ENCODE measurements around the gene PLXNA4.
"Not testable (repeated sequence)": the region's sequence is repeated elsewhere in the genome, so short reads cannot be mapped to it uniquely, and the experiment has no call there.

The PLXNA4 gene

DNA sequence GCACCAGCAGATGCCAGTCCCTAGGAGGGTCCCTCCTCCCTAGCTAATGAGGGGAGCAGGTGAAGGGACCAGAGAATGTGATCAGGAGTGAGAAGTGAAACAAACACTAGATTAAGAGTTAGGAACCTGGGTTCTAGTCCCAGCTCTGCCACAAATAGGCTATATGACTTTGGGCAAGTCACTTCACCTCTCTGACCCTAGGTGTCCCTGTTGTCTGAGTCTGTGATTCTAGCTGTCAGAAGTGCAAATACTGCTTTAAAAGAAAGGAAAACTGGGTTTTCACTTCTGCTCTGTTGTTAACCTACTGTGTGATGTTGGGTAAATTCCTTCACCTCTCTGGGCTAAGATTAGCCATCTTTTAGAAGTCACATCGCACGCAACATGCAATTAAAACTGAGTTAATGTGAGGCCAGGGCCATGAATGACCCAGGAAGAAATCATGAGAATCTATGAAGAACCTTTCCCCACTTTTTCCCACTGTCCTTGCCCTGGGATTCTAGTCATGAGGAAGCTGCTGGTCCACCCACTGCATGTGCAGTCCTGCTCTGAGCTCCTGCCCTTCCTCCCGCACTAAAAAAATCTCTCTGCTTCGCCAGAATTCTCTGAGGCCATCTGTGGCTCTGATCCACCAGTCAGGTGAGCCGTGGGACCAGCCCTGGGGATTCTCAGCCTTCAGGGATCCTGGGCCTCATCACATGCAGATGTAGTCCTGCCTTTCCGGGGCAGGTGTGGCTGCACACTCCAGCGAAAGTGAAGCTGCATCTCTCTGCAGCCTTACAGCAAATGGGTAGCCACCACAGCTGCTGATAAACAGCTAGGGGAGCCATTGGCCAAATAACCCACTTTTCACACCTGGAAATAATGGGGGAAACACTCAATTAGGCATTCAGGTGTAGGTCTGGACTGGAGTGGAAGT is 181.7 kb downstream of the PLXNA4 start:
- no peak for DNase-seq (ENCODE audit: low read depth)
- TF ChIP-seq, protein P1, sequence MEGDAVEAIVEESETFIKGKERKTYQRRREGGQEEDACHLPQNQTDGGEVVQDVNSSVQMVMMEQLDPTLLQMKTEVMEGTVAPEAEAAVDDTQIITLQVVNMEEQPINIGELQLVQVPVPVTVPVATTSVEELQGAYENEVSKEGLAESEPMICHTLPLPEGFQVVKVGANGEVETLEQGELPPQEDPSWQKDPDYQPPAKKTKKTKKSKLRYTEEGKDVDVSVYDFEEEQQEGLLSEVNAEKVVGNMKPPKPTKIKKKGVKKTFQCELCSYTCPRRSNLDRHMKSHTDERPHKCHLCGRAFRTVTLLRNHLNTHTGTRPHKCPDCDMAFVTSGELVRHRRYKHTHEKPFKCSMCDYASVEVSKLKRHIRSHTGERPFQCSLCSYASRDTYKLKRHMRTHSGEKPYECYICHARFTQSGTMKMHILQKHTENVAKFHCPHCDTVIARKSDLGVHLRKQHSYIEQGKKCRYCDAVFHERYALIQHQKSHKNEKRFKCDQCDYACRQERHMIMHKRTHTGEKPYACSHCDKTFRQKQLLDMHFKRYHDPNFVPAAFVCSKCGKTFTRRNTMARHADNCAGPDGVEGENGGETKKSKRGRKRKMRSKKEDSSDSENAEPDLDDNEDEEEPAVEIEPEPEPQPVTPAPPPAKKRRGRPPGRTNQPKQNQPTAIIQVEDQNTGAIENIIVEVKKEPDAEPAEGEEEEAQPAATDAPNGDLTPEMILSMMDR (conservative IDR thresholded peaks at IDR 0.05; ENCODE audit: low read depth, low read length) = no peak
- H3K4me3 ChIP-seq (ENCODE audit: low read depth, low read length) = no peak overlapping the region

DNA sequence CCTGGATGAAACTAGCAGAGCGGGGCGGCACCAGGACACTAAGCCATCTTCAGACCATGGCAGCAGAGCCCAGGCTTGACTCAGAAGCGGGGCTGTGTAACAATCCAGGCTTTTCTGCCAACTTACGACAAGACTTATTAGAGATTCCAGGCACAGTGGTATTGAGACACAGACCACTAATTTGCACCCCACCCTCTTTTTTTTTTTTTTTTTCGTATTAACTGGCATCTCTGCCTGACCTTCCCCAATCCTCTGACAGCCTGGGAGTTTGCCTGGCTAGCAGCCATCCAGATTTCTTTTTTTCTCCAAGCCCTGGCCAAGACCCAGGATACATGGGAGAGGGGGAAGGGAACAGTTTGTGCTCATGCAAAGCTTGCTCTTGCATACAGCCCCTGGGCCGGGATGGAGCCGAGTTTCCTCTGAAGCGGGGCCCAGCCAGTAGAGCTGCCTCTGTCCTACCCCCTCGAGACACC is 182.4 kb downstream of the PLXNA4 start:
- H3K4me3 ChIP-seq (ENCODE audit: low read depth, low read length) = no peak overlapping the region
- TF ChIP-seq, protein P1 (conservative IDR thresholded peaks at IDR 0.05; ENCODE audit: low read depth, low read length) = no peak
- DNase-seq (ENCODE audit: low read depth) = no peak

DNA sequence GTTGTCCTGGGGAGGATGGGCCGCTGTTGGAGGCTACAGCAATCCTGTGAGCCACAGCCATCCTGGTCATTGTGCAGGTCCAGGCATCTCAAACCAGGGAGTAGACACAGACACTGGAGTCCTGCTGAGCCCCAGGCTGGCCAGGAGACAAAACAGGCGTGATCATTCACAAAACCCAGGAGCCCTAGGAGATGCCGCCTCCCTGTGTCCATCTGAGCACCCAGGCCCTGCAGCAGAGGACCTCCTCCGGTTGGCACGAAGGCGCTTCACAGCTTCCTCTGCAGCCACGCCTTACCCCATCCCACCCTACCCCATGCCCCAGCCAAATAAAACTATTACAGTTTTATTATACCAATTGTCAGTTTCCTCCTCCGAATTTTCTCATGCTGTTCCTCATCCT is 183.6 kb downstream of the PLXNA4 start:
- DNase-seq (ENCODE audit: low read depth) = no peak
- no peak overlapping the region for H3K4me3 ChIP-seq (ENCODE audit: low read depth, low read length)
- TF ChIP-seq, protein P1 (conservative IDR thresholded peaks at IDR 0.05; ENCODE audit: low read depth, low read length) = no peak

DNA sequence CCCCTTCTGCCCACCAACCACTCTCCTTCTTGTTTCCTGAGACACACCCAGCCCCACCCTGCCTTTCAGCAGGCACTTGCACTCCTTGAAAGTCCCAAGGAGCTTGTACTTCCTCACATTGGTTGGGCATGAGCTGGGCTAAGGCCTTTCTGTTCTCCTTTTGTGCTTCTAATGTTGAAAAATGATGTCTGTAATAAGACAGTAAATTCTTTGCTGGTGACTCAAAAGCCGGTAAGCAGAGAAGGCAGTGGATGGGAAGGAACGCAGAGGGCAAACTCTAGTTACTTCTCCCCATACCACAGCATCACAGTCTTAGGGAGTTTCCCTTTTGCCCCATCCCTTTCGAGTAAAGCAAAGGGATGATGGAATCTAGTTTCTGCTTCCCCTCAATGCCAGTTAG is 185.6 kb downstream of the PLXNA4 start:
- H3K4me3 ChIP-seq (ENCODE audit: low read depth, low read length) = no peak overlapping the region
- TF ChIP-seq, protein P1 (conservative IDR thresholded peaks at IDR 0.05; ENCODE audit: low read depth, low read length) = no peak
- peak; percentile 6 for DNase-seq (ENCODE audit: low read depth)

DNA sequence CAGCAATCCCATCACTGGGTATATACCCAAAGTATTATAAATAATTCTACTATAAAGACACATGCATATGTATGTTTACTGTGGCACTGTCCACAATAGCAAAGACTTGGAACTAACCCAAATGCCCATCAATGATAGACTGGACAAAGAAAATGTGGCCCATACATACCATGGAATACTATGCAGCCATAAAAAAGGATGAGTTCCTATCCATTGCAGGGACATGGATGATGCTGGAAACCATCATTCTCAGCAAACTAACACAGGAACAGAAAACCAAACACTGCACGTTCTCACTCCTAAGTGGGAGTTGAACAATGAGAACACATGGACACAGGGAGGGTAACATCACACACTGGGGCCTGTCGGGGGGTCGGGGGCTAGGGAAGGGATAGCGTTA is 186.2 kb downstream of the PLXNA4 start:
- H3K4me3 ChIP-seq (ENCODE audit: low read depth, low read length); DNase-seq (ENCODE audit: low read depth): not testable (repeated sequence)

DNA sequence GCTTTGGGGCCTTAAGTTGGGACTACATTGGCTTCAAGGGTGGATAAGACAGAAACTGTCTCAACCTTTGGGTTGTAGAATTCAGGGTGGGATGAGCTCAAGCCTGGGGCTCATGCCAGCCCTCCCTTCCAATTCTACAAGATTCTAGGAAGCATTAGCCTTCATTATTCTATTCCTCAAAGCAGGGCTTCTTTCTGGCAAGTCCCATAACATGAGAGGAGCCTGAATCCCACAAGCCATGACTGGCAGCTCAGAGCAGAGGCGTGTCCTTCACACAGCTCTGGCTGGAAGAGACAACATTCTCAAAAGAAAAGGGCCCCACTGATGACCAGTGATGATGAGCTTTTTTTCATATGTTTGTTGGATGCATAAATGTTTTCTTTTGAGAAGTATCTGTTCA is 187.6 kb downstream of the PLXNA4 start:
- DNase-seq (ENCODE audit: low read depth) = no peak
- TF ChIP-seq, protein P1 (conservative IDR thresholded peaks at IDR 0.05; ENCODE audit: low read depth, low read length) = no peak
- H3K4me3 ChIP-seq (ENCODE audit: low read depth, low read length) = no peak overlapping the region

DNA sequence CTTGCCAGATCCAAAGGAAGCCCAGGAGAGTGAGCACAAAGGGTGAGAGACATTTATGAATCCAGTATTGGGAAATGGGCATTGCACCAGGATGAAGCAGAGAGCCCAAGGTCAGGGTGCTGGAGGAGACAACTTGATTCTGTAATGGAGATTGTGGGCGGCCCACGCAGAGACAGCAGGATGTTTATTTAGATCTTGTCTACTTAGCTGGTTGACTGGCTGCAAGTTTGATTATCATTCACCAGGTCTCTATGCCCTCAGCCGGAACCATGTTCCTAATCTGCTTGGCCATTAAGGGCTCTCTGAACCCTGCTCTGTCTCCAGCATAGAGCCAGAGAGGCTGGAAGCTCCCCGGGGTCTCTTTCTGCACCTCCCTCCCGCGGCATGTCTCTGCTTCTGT is 188.7 kb downstream of the PLXNA4 start:
- H3K4me3 ChIP-seq (ENCODE audit: low read depth, low read length) = no peak overlapping the region
- TF ChIP-seq, protein P1 (conservative IDR thresholded peaks at IDR 0.05; ENCODE audit: low read depth, low read length) = no peak
- DNase-seq (ENCODE audit: low read depth) = no peak

Data from choroid plexus epithelial cell (primary cell).